GM13976 (cell line): ENCODE results near the gene ATXN1.

Experiments used
- DNase-seq: peaks from one replicate; pipeline ENCODE4 v3.0.0; 2012; ENCODE audit warnings: low spot score
- in situ Hi-C: fragments of 300-500 bp; cut with MboI; formaldehyde crosslinking; loops from one replicate; pipeline ENCODE4 v1.12.0; 2022; ENCODE audit warnings: low sequenced_read_pairs, mixed read lengths, inconsistent platforms; ENCODE audit not compliant: unreplicated experiment
- TF ChIP-seq, protein P1 (sequence below): IDR thresholded peaks from 2 replicates; pipeline ENCODE4 v1.5.1; 2012; ENCODE audit warnings: borderline replicate concordance, mild to moderate bottlenecking; ENCODE audit not compliant: insufficient read depth; ENCODE audit errors: extremely low read depth, missing control alignments, control extremely low read depth

The ATXN1 gene

GRCh38 chr6:16425881-16426615 lies 335.2 kb downstream of the ATXN1 start:
- in situ Hi-C loops: no loop called here
- no peak for DNase-seq
- TF ChIP-seq, protein P1, sequence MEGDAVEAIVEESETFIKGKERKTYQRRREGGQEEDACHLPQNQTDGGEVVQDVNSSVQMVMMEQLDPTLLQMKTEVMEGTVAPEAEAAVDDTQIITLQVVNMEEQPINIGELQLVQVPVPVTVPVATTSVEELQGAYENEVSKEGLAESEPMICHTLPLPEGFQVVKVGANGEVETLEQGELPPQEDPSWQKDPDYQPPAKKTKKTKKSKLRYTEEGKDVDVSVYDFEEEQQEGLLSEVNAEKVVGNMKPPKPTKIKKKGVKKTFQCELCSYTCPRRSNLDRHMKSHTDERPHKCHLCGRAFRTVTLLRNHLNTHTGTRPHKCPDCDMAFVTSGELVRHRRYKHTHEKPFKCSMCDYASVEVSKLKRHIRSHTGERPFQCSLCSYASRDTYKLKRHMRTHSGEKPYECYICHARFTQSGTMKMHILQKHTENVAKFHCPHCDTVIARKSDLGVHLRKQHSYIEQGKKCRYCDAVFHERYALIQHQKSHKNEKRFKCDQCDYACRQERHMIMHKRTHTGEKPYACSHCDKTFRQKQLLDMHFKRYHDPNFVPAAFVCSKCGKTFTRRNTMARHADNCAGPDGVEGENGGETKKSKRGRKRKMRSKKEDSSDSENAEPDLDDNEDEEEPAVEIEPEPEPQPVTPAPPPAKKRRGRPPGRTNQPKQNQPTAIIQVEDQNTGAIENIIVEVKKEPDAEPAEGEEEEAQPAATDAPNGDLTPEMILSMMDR: no peak

- in situ Hi-C loops: loop anchor here (5.0 kb wide), 1 partner anchor 51 kb away; no protein-coding TSS in a partner anchor
- no peak for DNase-seq
- TF ChIP-seq, protein P1: no peak
These were observed 339.7 kb downstream of the ATXN1 start for GRCh38 chr6:16421462-16421960.

DNA sequence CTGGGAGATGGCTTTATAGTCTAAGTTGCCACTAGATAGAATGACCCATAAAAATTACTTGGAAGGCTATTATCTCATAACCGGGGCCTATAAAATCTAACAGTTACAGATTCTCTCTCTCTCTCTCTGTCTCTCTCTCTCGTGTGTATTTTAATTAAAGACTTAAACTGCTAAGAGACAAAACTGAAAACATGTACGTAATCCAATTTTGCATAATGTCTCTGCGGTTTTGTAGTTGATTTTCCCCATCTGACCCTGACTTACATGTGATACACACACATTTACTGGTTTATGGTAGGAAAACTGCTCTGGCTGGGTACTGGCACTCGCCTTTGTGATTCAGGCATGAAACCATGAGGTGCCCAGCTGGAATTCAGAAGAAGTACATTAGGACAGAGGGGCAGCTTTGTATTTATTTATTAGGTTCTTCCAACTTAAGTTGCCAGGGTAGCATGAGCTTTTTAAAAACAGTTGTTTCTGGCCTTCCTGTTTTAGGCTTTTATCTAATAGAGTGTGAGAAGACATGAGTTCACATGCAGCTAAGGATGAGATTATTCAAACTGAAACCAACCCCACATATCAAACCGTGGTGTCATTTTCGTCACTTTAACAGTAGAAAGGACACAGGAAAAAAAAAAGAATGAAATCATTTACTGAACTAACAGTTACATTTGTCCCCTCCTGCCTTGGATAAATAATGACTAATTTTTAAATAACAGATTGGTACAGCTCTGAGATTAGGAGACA lies 340.4 kb downstream of the ATXN1 start:
- TF ChIP-seq, protein P1: no peak
- DNase-seq: peak; percentile 64
- in situ Hi-C loops: loop anchor here (5.0 kb wide), 1 partner anchor 51 kb away; no protein-coding TSS in a partner anchor

- in situ Hi-C loops: loop anchor here (5.0 kb wide), 1 partner anchor 52 kb away; no protein-coding TSS in a partner anchor
- no peak for DNase-seq
- TF ChIP-seq, protein P1: no peak
These were observed 340.9 kb downstream of the ATXN1 start for GRCh38 chr6:16420337-16420714.

DNA sequence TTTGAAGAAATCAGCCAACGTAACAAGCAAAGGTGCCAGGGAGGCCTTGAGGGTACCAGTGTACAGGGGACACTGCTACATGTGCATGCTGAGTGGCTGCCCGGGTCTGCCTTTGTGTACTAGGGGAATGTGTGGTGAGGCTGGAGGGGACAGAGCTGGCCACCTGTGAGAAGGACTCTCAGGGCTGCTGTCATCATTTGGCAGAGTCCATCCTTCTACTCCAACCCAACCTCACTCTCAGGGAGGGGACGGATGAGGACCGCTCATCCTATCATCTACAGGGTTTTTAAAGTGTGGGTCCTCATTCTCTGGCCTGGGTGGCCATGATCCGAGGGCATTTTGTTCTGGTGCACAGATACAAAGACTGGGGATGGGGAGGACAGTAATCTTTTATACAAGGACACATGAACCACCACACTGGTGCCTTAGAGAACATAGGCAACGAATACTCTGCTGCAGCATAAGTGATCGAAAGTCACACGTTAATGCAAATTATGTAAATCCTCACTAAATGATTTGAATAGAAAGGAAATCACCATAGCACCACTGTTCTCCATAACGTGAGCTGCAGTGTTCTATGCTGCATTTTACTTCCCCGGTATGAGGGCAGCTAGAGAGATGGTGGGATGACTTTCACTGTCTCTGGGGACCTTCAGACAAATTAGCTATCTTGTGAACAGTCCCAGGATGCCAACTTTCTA lies 341.5 kb downstream of the ATXN1 start:
- in situ Hi-C loops: loop anchor here (5.0 kb wide), 1 partner anchor 53 kb away; no protein-coding TSS in a partner anchor
- peak; percentile 49 for DNase-seq
- TF ChIP-seq, protein P1: no peak

GRCh38 chr6:16418151-16418550 lies 343.1 kb downstream of the ATXN1 start:
- DNase-seq: no peak
- in situ Hi-C loops: no loop called here
- TF ChIP-seq, protein P1: no peak
